Loucy (cell line): Measurements from ENCODE around the gene SYNPR.

Experiments used
- EZH2phosphoT487 ChIP-seq: fragments of 200-600 bp; IDR thresholded peaks from 2 replicates; pipeline ENCODE4 v1.6.1; 2018; ENCODE audit warnings: antibody characterized with exemption, mild to moderate bottlenecking, moderate library complexity, borderline replicate concordance
- TF ChIP-seq, protein P1 (sequence below): fragments of 200-600 bp; sonication (generic); conservative IDR thresholded peaks from 2 replicates; pipeline ENCODE4 v1.5.1; 2014; ENCODE audit warnings: mild to moderate bottlenecking, antibody characterized with exemption, low read length

DNA sequence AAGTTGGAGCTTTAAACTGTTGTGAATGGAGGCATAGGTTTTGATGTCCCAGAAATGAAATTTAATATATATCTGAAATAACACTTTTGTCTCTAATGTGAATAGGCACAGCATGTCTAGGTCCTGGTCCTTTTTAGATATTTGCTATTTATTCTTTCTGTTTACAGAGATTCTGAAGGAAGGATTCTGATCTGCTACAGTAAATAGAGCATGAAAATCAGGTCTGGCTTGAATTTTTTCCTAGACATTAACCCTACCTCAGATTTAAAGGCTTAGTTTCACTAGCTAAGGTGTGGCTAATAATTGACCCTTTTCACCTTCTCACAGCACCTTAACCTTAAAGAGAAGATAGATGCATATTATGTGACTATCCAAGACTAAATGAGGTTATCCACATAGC, 48.0 kb upstream of the SYNPR start:
- TF ChIP-seq, protein P1, sequence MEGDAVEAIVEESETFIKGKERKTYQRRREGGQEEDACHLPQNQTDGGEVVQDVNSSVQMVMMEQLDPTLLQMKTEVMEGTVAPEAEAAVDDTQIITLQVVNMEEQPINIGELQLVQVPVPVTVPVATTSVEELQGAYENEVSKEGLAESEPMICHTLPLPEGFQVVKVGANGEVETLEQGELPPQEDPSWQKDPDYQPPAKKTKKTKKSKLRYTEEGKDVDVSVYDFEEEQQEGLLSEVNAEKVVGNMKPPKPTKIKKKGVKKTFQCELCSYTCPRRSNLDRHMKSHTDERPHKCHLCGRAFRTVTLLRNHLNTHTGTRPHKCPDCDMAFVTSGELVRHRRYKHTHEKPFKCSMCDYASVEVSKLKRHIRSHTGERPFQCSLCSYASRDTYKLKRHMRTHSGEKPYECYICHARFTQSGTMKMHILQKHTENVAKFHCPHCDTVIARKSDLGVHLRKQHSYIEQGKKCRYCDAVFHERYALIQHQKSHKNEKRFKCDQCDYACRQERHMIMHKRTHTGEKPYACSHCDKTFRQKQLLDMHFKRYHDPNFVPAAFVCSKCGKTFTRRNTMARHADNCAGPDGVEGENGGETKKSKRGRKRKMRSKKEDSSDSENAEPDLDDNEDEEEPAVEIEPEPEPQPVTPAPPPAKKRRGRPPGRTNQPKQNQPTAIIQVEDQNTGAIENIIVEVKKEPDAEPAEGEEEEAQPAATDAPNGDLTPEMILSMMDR = no peak
- TF ChIP-seq EZH2phosphoT487 = no peak
